Upper lobe of left lung (tissue), 6 donors: ENCODE data around the gene PIK3CD. TPM values are rescaled to one million over a fixed set of nuclear protein-coding genes. Genes with fewer than 3 reads are reported as not detected.

Experiments
- ATAC-seq, 2 donors: fragments of 200-7000 bp; cut with Tn5 transposase; one replicate each; pipeline ENCODE4 v1.9.1; 2022; ENCODE audit warnings: mild to moderate bottlenecking in 2 of 2, moderate library complexity in 2 of 2; ENCODE audit not compliant: low FRiP score in 2 of 2
- DNase-seq, 2 donors: peaks; one replicate each; pipeline ENCODE4 v3.0.0-alpha.2; 2019 to 2020
- H3K27ac ChIP-seq, 4 donors: fragments of 200-600 bp; sonication (generic); one replicate each; pipeline ENCODE4 v1.5.1; 2016 to 2019
- H3K27me3 ChIP-seq, 4 donors: fragments of 200-600 bp; sonication (generic); one replicate each; pipeline ENCODE4 v1.5.1; 2017 to 2019
- H3K36me3 ChIP-seq, 4 donors: fragments of 200-600 bp; sonication (generic); one replicate each; pipeline ENCODE4 v1.5.1; 2016 to 2019
- H3K4me1 ChIP-seq, 4 donors: fragments of 200-600 bp; sonication (generic); one replicate each; pipeline ENCODE4 v1.5.1; 2018 to 2019
- H3K4me3 ChIP-seq, 4 donors: fragments of 200-600 bp; sonication (generic); one replicate each; pipeline ENCODE4 v1.5.1; 2017 to 2019; ENCODE audit warnings: mild to moderate bottlenecking in 2 of 4, moderate library complexity in 1 of 4
- H3K9me3 ChIP-seq, 4 donors: fragments of 200-600 bp; sonication (generic); one replicate each; pipeline ENCODE4 v1.5.1; 2018 to 2019
- EP300 ChIP-seq, 4 donors: sonication (generic); formaldehyde crosslinking; IDR thresholded peaks; one replicate each; pipeline ENCODE4 v1.5.1; 2017; ENCODE audit warnings: antibody characterized with exemption in 4 of 4, control low read depth in 2 of 4
- POLR2A ChIP-seq, 4 donors: fragments of 450-650 bp; IDR thresholded peaks; one replicate each; pipeline ENCODE4 v1.5.1; 2016 to 2017; ENCODE audit warnings: antibody characterized with exemption in 4 of 4, mild to moderate bottlenecking in 2 of 4
- POLR2AphosphoS5 ChIP-seq, 2 donors: sonication (generic); formaldehyde crosslinking; IDR thresholded peaks; one replicate each; pipeline ENCODE4 v1.5.1; 2017; ENCODE audit warnings: antibody characterized with exemption in 2 of 2
- WGBS, 2 donors: methylation state at CpG; one replicate each; pipeline ENCODE4 v1.1.5; 2017 to 2018; 5-methylcytosine and 5-hydroxymethylcytosine counted together
- total RNA-seq, 6 donors: library from RNA; depleted of rRNA in 4 of 6; stranded (reverse); fragments of >200 nt in 4 of 6; gene quantifications; one replicate each; pipeline versions ENCODE4 v1.1.0 to v1.2.1, GENCODE V29; 2016 to 2021
- TF ChIP-seq, protein P1 (sequence below), 6 experiments: fragments of 450-650 bp in 4 of 6; fragments of 200-600 bp in 2 of 6; sonication (generic) in 2 of 6; IDR thresholded peaks; one replicate each; pipeline ENCODE4 v1.5.1; 2016 to 2019; ENCODE audit warnings: antibody characterized with exemption in 6 of 6
- donor health status: DM: no; HTN: no; CAD: no; lungs with moderate emphysema.
- donor health status: DM: no; HTN: yes; CAD: no; lungs with severe emphysema.

PIK3CD gene
- total RNA-seq, 6 donors from 2014 or later = 19.0 to 56.6 (median 24.2) TPM

- Histone ChIP-seq H3K27me3 (no peaks in the 10 kb centered on the region), H3K4me1 (peaks cover 22 to 38% (median 38%) of the 10 kb centered on the region in 4 donors), H3K9me3 (no peaks in the 10 kb centered on the region), H3K36me3 (no peaks in the 10 kb centered on the region), H3K27ac (no peak overlapping the region), H3K4me3 (no peak overlapping the region)
- TF ChIP-seq POLR2A (IDR thresholded peaks at IDR 0.05) = no peak
- no peak for TF ChIP-seq EP300 (IDR thresholded peaks at IDR 0.05)
- TF ChIP-seq, protein P1, sequence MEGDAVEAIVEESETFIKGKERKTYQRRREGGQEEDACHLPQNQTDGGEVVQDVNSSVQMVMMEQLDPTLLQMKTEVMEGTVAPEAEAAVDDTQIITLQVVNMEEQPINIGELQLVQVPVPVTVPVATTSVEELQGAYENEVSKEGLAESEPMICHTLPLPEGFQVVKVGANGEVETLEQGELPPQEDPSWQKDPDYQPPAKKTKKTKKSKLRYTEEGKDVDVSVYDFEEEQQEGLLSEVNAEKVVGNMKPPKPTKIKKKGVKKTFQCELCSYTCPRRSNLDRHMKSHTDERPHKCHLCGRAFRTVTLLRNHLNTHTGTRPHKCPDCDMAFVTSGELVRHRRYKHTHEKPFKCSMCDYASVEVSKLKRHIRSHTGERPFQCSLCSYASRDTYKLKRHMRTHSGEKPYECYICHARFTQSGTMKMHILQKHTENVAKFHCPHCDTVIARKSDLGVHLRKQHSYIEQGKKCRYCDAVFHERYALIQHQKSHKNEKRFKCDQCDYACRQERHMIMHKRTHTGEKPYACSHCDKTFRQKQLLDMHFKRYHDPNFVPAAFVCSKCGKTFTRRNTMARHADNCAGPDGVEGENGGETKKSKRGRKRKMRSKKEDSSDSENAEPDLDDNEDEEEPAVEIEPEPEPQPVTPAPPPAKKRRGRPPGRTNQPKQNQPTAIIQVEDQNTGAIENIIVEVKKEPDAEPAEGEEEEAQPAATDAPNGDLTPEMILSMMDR (IDR thresholded peaks at IDR 0.05) = no peak
- TF ChIP-seq POLR2AphosphoS5 (IDR thresholded peaks at IDR 0.05) = no peak
- DNase-seq = no peak
- 71 to 87% methylated on average over 6 of the region's 6 CpGs for WGBS, 2 donors
- ATAC-seq = no peak
Observed at GRCh38 chr1:9691108-9691445, 39.5 kb downstream of the PIK3CD start.

GRCh38 chr1:9691691-9692090, 40.2 kb downstream of the PIK3CD start:
- H3K27ac ChIP-seq = no peak overlapping the region
- peaks cover 22 to 38% (median 36%) of the 10 kb centered on the region in 4 donors for H3K4me1 ChIP-seq
- H3K27me3 ChIP-seq = no peaks in the 10 kb centered on the region
- TF ChIP-seq POLR2A (IDR thresholded peaks at IDR 0.05) (no peak), EP300 (IDR thresholded peaks at IDR 0.05) (no peak), POLR2AphosphoS5 (IDR thresholded peaks at IDR 0.05) (no peak)
- TF ChIP-seq, protein P1 (IDR thresholded peaks at IDR 0.05) = no peak
- H3K4me3 ChIP-seq = no peak overlapping the region
- no peak for DNase-seq
- no peaks in the 10 kb centered on the region for H3K36me3 ChIP-seq
- no peak for ATAC-seq
- no peaks in the 10 kb centered on the region for H3K9me3 ChIP-seq
- WGBS, 2 donors = 80 to 89% methylated on average over 5 of the region's 5 CpGs

DNA sequence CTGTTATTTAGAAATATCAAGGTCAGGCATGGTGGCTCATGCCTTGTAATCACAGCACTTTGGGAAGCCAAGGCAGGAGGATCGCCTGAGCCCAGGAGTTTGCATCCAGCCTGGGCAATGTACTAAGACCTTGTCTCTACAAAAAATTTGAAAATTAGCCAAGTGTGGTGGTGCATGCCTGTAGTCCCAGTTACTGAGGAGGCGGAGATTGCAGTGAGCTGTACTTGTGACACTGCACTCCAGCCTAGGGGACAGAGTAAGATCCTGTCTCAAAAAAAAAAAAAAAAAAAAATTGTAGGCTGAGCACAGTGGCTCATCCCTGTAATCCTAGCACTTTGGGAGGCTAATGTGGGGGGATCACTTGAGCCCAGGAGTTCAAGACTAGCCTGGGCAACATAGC, 45.3 kb downstream of the PIK3CD start:
- Histone ChIP-seq H3K9me3 (no peaks in the 10 kb centered on the region), H3K4me3 (no peak overlapping the region), H3K27me3 (no peaks in the 10 kb centered on the region), H3K4me1 (no peaks in the 10 kb centered on the region), H3K36me3 (peaks cover 0 to 6% (median 1%) of the 10 kb centered on the region in 4 donors), H3K27ac (no peak overlapping the region)
- DNase-seq (no peak), ATAC-seq (no peak)
- 91 to 100% methylated on average over 2 of the region's 2 CpGs for WGBS, 2 donors
- TF ChIP-seq POLR2A (IDR thresholded peaks at IDR 0.05) (no peak), POLR2AphosphoS5 (IDR thresholded peaks at IDR 0.05) (no peak), EP300 (IDR thresholded peaks at IDR 0.05) (no peak)
- TF ChIP-seq, protein P1 (IDR thresholded peaks at IDR 0.05) = no peak

DNA sequence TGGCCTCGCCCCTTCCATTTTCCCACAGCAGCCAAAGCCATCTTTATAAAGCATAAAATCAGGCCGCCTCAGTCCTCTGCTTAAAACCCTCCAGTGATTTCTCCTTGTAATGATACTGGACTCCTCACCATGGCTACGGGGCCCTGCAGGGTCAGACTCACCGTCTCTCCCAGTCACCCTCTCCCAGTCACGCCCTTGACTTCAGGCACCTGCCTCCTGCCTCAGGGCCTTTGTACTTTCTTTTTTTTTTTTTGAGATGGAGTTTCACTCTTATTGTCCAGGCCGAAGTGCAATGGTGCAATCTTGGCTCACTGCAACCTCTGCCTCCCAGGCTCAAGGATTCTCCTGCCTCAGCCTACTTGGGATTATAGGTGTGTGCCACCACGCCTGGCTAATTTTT, 47.8 kb downstream of the PIK3CD start:
- TF ChIP-seq POLR2AphosphoS5 (IDR thresholded peaks at IDR 0.05) (no peak), EP300 (IDR thresholded peaks at IDR 0.05) (no peak), POLR2A (IDR thresholded peaks at IDR 0.05) (no peak)
- TF ChIP-seq, protein P1 (IDR thresholded peaks at IDR 0.05) = no peak
- no peaks in the 10 kb centered on the region for H3K9me3 ChIP-seq
- no peak overlapping the region for H3K27ac ChIP-seq
- H3K36me3 ChIP-seq = peaks cover 0 to 6% (median 1%) of the 10 kb centered on the region in 4 donors
- WGBS, 2 donors = 87 to 98% methylated on average over 7 of the region's 7 CpGs
- no peaks in the 10 kb centered on the region for H3K27me3 ChIP-seq
- no peak for ATAC-seq
- H3K4me1 ChIP-seq = peaks cover 0 to 5% (median 4%) of the 10 kb centered on the region in 4 donors
- H3K4me3 ChIP-seq = no peak overlapping the region
- DNase-seq = no peak

- no peak overlapping the region for H3K27ac ChIP-seq
- no peaks in the 10 kb centered on the region for H3K27me3 ChIP-seq
- H3K4me3 ChIP-seq = no peak overlapping the region
- no peaks in the 10 kb centered on the region for H3K9me3 ChIP-seq
- 90 to 91% methylated on average over 12 of the region's 12 CpGs for WGBS, 2 donors
- H3K4me1 ChIP-seq = peaks cover 0 to 10% (median 8%) of the 10 kb centered on the region in 4 donors
- DNase-seq (no peak), ATAC-seq (no peak)
- TF ChIP-seq POLR2AphosphoS5 (IDR thresholded peaks at IDR 0.05) (no peak), POLR2A (IDR thresholded peaks at IDR 0.05) (no peak), EP300 (IDR thresholded peaks at IDR 0.05) (no peak)
- TF ChIP-seq, protein P1 (IDR thresholded peaks at IDR 0.05) = no peak
- H3K36me3 ChIP-seq = peaks cover 0 to 6% (median 1%) of the 10 kb centered on the region in 4 donors
Observed at GRCh38 chr1:9700340-9700739, 48.8 kb downstream of the PIK3CD start.
